LoVo (cell line): ENCODE data around the gene TMEM117.
A peak's percentile ranks its signal among the peaks of the same experiment; 100 is the strongest.

Source experiments
- DNase-seq: peaks from one replicate; pipeline ENCODE4 v3.0.0-alpha.2; 2016; ENCODE audit warnings: low spot score

The TMEM117 gene

DNA sequence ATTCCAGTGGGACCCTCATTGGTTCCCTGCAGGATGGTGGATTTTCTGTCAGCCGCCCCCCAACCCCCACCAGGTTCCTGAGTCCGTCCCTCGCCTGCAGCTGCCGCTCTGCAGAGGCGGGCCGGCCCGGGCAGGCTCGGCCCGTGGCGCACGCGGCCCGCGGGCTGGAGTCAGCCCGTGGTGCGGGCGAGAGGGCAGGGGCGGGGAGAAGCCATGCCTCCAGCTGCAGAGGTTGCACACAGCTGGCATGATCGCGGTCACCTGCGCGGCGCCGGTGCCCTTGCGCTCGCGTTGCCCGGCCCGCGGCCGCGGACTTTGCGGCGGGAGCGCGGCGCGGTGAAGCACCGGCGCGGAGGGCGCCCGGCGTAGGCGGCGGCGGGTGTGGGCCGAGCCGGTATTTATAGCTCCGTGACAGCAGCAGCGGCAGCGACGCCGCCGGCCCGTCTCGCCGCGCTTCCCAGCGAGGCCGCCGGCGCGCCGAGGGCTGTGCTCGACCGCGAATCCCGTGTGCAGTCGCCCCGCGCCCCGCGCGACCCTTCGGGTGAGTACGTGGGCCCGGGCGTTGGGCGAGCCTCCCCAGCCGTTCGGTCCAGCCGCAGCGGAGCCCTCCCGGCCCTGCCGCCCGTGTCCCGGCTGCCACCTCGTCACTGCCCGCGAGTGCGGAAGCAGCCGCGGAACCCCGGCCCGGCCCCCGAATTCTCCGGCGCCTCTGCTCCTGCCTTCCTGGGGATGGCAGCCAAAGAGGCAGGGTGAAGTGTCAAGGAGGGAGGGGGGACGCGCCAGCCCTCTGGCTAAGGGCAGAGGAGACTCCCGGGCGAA lies at the start of gene TMEM117:
Gene TMEM117 (plus strand): TSS at position 426 of the 819 bp plus-strand sequence.
- peak; percentile 66 for DNase-seq

DNA sequence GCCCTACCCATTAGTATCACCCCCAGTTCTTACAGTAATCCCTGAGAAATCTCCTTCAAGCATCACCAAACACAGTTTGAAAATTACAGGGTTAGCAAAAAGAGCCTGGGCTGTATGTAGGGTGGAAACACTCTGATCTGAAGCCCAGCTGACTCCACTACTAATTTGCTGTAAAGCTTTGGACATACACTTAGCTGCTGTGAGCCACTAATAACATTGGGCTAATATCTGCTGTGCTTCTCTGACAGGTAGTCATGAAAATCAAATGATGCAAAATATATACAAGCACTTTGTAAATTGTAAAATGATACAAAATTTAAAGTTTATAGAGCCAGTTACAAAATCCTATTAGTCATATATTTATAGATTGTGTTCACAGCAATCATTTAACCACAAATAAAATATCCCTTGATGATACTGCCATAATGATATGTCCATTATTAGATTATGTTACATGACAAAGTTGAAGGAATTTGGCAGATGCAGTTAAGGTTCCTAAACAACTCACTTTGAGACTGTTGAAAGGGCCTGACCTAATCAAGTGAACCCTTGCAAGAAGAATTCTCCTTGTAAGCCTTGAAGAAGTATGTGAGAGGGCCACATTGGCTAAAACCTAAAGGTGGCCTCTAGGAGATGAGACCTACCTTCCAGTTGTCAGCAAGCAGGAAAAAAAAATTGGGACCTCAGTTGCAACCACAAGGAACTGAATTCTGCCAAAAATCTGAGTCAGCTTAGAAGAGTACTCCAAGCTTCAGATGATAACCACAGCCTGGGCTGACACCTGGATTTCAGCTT lies 48.8 kb upstream of the TMEM117 start:
- no peak for DNase-seq

DNA sequence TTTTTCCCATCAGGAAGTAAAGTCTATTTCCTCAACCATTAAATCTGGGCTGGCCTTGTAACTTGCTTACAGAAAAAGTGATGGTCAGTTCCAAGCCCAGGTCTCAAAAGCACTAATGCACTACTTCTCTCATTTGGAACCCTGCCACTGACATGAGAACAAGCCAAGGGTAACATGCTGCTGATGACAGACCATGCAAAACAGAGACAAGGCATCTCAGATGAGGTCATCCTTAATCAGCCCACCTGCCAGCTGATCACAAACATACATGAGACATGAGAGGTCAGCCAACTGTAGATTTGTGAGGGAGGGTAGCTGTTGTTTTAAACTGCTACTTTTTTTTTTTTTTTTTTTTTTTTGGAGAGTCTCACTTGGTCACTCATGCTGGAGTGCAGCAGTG lies 45.9 kb upstream of the TMEM117 start:
- no peak for DNase-seq

DNA sequence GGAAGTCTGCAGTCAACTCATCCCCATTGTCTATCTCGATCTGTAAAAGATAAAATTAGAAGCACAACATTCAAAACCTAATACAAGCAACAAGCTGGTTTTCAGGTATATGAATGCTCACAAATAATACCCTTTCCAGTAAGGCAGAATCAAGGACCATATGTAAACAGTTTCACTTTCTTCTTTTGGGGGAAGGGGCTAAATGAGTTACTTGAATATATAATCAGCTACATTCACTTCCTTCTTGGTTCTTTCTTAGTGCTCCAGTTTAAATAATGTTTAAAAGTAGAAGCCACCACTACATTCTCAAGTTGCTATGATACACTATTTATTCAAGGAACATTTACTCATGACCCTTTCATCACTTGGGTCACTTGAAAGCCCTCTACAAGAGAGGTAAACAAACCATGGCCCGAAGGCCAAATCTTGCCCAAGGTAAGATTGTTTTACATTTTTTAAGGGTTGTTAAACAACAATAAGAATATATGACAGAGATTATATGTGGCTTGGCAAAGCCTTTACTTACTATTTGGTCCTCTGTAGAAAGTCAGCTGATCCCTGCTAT lies 40.1 kb upstream of the TMEM117 start:
- DNase-seq: no peak

DNA sequence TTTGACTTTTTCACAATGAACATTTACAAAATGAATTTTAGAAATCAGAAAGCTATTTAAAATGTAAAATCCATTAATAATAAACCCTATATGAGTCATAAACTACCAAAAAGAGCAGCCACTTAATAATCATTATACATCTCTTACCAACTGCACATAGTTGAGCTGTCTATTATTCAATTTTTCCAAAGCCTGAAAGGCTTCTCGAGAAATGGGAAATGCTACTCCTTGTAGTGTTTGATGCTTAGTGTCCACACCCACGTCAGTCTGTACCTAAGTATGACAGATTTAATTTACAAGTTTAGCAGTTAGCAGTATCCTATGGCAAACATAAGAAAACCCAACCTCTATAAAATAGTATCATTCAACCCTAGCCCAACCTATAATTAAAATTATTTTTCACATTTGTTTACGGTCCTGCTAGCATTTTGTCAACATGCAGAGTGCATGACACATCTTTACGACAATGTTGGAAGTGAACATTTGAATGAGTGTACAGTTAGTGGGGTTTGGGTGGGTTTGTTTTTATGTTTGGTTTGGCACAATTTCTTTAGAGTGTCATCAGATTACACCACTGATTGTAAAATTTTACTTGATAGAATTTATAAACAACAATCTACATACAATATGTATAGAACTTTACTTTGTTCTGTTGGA lies 38.2 kb upstream of the TMEM117 start:
- no peak for DNase-seq

DNA sequence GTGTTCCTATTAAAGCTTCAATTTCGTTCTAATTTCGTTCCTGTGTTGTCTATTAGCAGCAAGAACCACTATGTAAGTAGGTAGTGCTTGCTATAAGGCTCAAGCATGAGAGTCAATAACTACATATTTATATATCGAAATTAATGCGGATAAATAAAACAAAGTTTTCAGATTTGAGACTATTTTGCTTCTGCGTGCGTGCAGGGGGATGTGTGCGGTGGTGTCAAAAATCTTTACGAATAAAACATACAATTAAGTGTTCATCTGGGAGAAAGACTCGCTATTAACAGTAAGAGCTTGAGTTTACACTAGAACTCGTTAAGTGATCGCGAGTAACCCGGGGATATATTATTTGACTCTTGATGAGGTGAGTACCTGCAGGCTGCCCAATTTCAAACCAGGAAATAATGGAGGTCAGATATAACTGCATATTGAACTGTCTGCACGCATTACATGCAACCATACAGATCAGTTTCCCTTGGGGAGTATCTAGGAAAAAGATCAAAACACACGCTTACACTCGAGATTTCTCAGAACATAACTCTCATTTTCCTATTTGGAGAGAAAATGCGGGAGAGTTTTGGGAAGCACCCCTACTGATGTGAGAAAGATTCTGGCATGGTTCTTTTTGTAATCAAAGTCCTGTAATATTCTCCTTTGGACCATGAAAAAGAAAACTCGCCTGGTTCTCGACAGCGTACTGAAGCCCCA lies 30.6 kb upstream of the TMEM117 start:
- no peak for DNase-seq

DNA sequence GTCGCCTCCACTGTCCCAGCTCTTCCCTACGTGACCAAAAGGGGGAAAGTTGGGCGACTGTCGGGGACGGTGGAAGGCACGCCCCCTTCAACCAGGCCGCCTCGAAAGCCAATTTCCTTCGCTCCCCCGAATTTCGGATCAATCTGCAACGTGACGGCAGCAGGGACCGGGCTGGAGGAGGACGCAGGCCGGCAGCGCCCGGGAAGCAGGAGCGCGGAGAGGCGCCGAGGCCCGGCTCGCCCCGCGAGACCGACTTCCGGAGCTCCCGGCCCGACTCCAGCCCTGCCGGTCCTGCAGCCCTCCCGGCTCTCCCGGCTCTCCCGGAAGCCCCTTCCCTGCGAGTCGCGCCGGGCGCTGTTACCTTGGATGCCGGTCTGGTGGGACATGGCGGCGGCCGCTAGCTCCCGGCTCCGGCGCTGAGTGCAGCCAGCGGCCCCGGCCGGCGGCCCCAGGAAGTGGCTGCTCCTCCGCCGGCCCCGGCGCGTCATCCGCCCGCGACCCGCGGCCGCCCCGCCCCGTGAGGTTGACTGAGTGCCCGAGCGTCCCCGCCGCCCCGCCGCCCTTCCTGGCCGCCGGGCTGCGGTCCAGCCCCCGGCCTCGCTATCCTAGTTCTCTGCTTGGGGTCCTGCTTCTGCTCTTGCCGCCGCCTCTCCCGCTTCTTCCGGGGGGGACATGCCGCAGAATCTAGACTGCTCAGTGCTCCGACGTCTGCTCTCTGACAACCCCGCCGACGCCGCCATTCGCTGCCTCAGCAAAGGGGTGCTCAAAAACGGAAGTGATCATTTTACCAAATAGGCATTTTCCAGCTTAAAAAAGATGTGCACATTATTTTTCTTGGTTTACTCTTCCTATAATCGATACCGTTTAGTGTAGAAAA lies 29.8 kb upstream of the TMEM117 start, which contains the start of gene TWF1:
Gene TWF1 (minus strand): TSS at position 458 of the 877 bp plus-strand sequence. CDS start 72 bp downstream, at position 386.
- peak; percentile 92 for DNase-seq

DNA sequence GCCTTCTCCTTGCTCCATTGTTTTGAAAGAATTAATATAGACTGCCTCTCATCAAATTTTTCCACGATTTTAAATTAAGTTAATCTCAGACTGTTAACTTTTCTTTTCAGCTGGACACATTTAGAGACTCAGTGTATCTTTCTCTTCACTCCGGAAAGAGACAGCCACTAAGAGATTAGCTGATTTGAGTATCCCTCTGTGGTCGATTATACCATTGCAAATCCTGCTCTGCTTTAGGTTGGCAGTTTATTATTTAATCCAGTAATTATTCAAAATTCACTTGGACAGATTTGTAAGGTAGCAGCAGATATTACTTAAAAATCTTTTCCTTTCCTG lies 29.2 kb upstream of the TMEM117 start:
- DNase-seq: no peak

DNA sequence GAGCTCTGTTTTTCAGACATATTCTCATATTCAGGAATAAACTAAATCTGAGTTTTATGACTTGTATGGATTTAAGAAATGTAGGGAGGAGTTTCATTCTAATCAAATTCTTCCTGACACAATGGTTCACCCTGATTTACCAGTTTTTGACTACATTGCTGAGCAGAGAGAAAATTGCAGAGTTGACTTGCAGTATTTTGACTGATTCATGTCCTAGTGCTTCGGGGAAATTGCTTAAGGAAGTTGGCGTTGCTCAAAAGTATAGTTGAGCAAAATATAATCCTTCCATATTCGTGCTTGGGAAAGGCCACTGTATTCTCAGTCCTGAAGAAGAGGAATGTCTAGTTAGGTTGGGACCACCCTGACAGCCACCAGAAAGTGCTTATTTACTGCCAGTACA lies 28.5 kb upstream of the TMEM117 start:
- no peak for DNase-seq

DNA sequence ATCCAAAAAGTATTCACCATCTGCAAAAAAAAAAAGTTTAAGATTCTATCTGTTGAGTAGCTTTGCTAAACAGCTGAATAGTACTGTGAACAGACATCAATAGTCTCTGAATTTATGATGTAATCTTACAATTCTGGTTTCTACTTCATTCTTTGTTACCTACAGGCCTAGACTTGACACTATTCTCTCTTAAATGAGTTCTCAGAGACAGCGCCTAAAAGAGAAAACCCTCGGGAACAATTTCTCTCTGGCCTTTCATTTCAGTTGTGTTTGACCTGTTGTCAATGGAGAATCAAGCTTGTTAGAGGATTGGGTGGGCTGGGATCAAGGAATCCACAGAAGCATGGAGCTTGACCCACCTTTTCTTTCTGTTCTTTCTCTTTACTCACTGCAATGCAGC lies 23.8 kb upstream of the TMEM117 start:
- DNase-seq: no peak

DNA sequence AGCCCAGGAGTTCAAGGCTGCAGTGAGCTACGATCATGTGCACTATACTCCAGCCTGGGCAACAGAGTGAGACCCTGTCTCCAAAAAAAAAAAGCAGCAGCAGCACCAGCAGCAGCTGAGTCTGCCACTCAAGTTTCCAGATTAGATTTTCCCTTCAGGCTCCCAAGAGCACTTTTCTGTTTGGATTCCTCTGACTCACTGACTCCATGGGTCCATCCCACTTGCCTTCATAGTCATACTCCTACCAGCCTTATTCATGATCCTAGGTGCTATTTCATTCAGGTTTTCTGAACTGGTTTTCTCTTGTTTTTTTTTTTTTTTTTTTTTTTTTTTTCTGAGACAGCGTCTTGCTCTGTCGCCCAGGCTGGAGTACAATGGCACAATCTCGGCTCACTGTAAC lies 23.0 kb upstream of the TMEM117 start:
- DNase-seq: no peak

DNA sequence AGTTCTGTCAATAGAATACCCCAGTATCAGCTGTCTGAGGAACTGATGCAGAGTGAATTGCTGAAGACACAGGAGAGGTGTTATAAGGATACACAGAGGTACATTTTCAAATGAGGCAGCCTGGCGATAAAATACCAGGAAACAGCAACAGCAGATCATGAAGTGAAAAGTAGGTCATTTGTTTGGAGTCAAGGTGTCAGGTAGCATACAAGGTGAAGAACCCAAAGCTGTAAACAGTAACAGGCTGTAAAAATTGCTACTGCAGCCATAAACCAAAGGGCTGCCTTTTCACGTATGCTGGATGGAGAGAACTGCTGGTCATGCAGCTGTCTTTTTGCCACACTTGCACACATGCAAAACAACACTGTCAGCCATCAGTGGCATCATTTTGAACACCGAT lies 20.5 kb upstream of the TMEM117 start:
- no peak for DNase-seq

DNA sequence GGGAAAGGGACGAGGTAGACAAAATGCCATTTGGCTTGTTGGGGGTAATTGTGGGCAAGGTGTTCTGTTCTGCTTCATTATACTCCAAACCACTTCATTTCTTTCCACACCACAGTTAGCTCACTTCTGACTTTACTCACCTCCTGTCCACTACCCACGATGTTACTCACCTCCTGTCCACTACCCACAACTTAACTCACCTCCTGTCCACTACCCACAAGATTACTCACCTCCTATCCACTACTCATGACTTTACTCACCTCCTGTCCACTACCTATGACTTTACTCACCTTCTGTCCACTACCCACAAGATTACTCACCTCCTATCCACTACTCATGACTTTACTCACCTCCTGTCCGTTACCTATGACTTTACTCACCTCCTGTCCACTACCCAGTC lies 19.7 kb upstream of the TMEM117 start:
- DNase-seq: no peak

DNA sequence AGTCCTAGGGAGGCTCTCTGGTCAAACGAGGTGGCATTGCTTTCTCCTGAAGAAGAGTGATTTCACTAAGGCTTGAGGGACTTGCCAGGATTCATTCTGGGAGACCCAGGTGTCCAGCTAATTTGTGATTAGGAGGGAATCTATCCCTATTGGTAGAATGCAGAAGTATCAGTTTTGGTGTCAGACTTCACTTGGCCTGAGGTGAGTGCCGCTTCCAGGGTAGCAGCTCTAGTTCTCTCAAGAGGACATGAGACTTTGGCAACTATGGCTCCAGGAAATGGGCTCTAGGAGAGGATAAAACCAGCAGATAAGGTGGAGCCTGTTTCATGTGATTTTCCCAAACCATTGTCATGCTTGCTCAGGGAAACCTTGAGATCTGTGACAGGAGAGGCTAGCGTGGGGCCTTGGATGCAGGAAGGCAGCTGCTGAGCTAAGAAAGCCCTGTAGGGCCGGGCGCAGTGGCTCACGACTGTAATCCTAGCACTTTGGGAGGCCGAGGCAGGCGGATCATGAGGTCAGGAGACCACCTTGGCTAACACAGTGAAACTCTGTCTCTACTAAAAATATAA lies 11.6 kb upstream of the TMEM117 start:
- DNase-seq: no peak

DNA sequence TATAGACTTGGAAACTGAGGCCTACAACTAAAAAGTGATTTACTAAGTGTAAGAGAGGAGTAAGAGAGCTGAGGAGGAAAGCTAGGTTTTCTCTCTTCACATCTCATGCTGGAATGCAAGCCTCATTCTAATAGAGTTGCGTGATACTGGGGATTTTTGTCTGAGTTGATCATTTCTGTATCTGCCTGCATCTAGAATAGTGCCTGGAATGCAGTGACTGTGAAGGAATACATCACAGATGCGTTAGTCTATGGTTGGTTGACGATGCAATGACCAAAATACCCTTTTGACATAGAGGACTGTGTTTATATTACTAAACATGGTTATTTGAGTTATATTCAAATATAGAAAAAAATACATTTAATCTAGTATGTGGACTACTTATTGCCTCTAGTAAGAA lies 9.2 kb upstream of the TMEM117 start:
- DNase-seq: no peak

DNA sequence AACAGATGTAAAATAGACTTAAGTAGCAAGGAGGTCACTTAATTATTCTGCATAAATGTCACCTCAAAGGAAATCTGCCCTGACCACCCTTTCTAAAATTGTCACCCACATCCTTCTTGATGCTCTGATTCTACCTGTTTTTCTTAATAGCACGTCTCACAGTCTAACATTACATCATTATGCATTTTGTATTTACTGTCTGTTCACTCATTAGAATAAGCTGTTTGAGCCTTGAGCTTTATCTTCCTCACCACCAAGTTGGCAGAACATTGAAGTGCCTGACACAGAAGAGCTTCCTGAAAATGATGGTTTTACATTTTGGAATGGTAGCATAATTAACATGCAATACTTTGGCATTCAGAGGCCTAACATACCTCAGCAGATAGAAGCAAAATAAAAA lies 8.8 kb upstream of the TMEM117 start:
- DNase-seq: no peak

DNA sequence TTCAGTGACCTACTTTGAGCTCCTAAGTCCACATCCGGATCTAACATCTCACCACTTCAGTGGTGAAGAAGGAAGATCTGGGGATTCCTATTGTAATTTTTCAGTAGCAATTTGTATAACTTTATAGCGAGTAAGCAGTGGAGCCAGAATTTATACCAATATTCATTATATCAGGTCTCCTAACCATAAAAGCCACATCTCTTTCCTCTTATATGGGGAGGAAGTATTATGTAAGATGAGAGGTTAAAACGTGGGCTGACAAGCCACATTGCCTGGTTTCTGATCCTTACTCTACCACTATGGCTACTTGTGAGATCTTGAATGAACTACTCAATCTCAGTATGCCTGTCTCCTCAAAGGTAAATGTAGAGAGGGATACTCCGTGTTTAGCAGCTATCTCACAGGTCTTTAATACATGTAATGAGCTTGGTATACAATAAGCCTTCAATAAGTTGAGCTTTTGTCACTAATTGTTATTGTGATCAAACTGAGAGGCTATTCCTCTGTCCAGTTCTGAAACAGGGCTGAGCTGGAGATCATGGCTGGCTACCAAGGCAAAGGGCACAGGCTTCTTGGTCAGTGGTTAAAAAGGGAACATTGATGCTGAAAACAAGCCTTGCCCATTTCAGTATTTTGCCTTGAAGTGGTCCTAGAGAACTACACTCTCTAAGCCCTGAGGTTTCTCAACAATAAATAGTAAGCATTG lies 3.3 kb upstream of the TMEM117 start:
- no peak for DNase-seq

DNA sequence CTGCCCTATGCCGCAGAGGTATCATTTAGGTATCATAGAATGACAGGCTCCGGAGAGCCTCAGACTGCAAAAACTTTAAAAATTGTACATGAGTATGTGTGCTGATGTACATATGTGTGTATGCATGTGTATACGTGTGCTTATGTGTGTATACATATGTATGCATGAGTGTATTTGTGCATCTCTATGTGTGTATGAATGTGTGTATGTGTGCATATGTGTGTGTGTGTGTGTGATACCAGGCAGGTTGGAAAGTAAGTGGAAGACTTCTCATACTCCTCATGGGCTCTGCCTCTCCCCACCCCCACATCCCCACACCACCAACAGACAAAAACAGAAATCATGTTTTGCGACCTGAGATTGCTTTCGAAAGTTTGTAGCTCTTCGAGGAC lies 621 bp upstream of the TMEM117 start:
- no peak for DNase-seq

DNA sequence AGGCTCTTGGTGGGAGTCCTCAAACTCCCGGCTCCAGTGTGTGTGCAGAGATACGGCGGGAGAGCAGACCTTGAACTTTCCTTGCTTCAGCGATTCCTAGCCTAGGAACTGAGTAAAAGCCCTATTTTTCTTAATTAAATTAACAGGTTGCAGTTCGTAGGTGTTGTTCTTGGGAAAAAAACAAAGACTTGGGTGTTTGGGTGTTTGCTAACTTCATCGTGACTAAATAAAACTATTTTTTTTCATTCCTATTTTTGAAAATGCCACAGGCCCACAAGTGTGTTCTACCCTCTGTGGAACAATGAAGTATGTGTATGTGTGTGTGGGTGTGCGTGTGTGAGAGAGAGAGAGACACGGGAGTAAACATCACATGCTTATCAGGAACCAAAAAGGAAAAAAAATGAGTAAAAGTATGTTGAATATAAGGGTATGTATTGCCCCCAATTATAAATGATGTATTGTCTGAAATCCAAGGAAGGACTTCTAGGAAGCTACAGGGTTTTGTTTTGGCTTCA lies 651 bp downstream of the TMEM117 start:
- peak; percentile 19 for DNase-seq

DNA sequence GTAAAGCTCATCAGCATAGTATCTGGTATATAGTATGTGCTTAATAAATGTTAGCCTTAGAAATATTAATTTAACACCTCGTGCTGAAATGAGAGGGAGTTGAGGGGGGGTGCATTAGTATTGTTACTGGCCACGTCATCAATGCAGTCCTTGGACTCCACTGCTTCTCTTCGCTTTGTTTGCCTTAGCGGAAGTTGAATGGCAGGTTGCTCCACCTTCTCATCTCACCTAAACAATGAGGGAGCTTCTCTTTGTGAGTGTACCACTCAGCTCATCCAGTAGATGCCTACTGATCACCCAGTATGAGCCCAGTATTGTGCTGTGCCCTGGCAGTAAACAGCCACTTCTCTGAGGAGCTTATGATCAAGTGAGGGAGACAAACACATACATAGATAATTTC lies 4.5 kb downstream of the TMEM117 start:
- DNase-seq: no peak
